Astrocyte (in vitro differentiated cells and primary cell): ENCODE data around the gene TOPORS. TPM values are rescaled to one million over a fixed set of nuclear protein-coding genes. Genes with fewer than 3 reads are reported as not detected.

ENCODE experiments used
- DNase-seq: peaks from one replicate; pipeline ENCODE4 v3.0.0-alpha.2; 2010; ENCODE audit warnings: low read depth
- FAIRE-seq: peaks from 2 replicates; lab custom pipeline; 2011; peaks lifted over from hg19 to GRCh38; lab: Jason Lieb, UNC
- H2AFZ ChIP-seq: 2 replicates; pipeline ENCODE4 v1.6.0; 2012; ENCODE audit warnings: low read depth, low read length, inconsistent platforms
- H3K27ac ChIP-seq: 2 replicates; pipeline ENCODE4 v1.5.1; 2011; ENCODE audit warnings: low read depth, low read length, inconsistent platforms
- H3K27me3 ChIP-seq: 2 replicates; pipeline ENCODE4 v1.6.0; 2011; ENCODE audit warnings: low read length, inconsistent platforms; ENCODE audit not compliant: insufficient read depth
- H3K36me3 ChIP-seq: 2 replicates; pipeline ENCODE4 v1.5.1; 2011; ENCODE audit warnings: low read length, inconsistent platforms; ENCODE audit not compliant: insufficient read depth
- H3K4me1 ChIP-seq: 2 replicates; pipeline ENCODE4 v1.5.1; 2011; ENCODE audit warnings: low read length, inconsistent platforms; ENCODE audit not compliant: insufficient read depth
- H3K4me2 ChIP-seq: 2 replicates; pipeline ENCODE4 v1.6.0; 2012; ENCODE audit warnings: low read length, inconsistent platforms
- H3K4me3 ChIP-seq: 2 replicates; pipeline ENCODE4 v1.5.1; 2011; ENCODE audit warnings: low read depth, mild to moderate bottlenecking, low read length, inconsistent platforms; ENCODE audit not compliant: insufficient read depth
- H3K79me2 ChIP-seq: 2 replicates; pipeline ENCODE4 v1.6.0; 2012; ENCODE audit warnings: mild to moderate bottlenecking, low read length, inconsistent platforms; ENCODE audit not compliant: insufficient read depth
- H3K9ac ChIP-seq: 2 replicates; pipeline ENCODE4 v1.6.0; 2012; ENCODE audit warnings: mild to moderate bottlenecking, low read length, inconsistent platforms
- H3K9me3 ChIP-seq: 2 replicates; pipeline ENCODE4 v1.5.1; 2012; ENCODE audit warnings: low read depth, mild to moderate bottlenecking, low read length, inconsistent platforms; ENCODE audit not compliant: insufficient read depth
- H4K20me1 ChIP-seq: 2 replicates; pipeline ENCODE4 v1.6.0; 2012; ENCODE audit warnings: low read length, inconsistent platforms; ENCODE audit not compliant: insufficient read depth
- H3K27ac Mint-ChIP-seq: one replicate; pipeline ENCODE4 v1.8.0; 2021; ENCODE audit warnings: mild to moderate bottlenecking, mixed read lengths; ENCODE audit not compliant: unreplicated experiment
- H3K27me3 Mint-ChIP-seq: one replicate; pipeline ENCODE4 v1.8.0; 2021; ENCODE audit warnings: low read depth, mixed read lengths; ENCODE audit not compliant: unreplicated experiment
- H3K36me3 Mint-ChIP-seq: one replicate; pipeline ENCODE4 v1.8.0; 2021; ENCODE audit warnings: low read depth, mixed read lengths; ENCODE audit not compliant: unreplicated experiment
- H3K4me1 Mint-ChIP-seq: one replicate; pipeline ENCODE4 v1.8.0; 2021; ENCODE audit warnings: low read depth, mixed read lengths; ENCODE audit not compliant: unreplicated experiment
- H3K4me3 Mint-ChIP-seq: one replicate; pipeline ENCODE4 v1.8.0; 2021; ENCODE audit warnings: mild to moderate bottlenecking, moderate library complexity, mixed read lengths; ENCODE audit not compliant: unreplicated experiment
- H3K9me3 Mint-ChIP-seq: one replicate; pipeline ENCODE4 v1.8.0; 2021; ENCODE audit warnings: mild to moderate bottlenecking, mixed read lengths; ENCODE audit not compliant: unreplicated experiment
- CTCF ChIP-seq: IDR thresholded peaks from 2 replicates; pipeline ENCODE4 v1.5.1; 2011; ENCODE audit warnings: low read depth, mild to moderate bottlenecking, inconsistent platforms, low read length, moderate library complexity; ENCODE audit not compliant: insufficient read depth
- EZH2 ChIP-seq: IDR thresholded peaks from 2 replicates; pipeline ENCODE4 v1.6.1; 2012; ENCODE audit warnings: mild to moderate bottlenecking, low read length, inconsistent platforms; ENCODE audit not compliant: insufficient read depth
- total RNA-seq: library from RNA; stranded (reverse); gene quantifications from 2 replicates; pipeline ENCODE4 v1.2.1, GENCODE V29; 2021

Gene TOPORS
- total RNA-seq, 1 donor from 2014 or later, result 20.4 TPM

GRCh38 chr9:32565967-32566366 is 13.6 kb upstream of the TOPORS start:
- H3K36me3 Mint-ChIP-seq, result peaks cover 5% of the 10 kb centered on the region
- Histone ChIP-seq H3K27me3 (no peaks in the 10 kb centered on the region), H3K4me1 (no peaks in the 10 kb centered on the region), H3K4me3 (no peak overlapping the region), H3K9me3 (no peaks in the 10 kb centered on the region), H3K9ac (no peak overlapping the region), H3K79me2 (peaks cover 58% of the 10 kb centered on the region), H2AFZ (no peak overlapping the region), H4K20me1 (peaks cover 7% of the 10 kb centered on the region), H3K36me3 (peaks cover 2% of the 10 kb centered on the region), H3K4me2 (no peak overlapping the region), H3K27ac (no peak overlapping the region)
- no peak overlapping the region for H3K27ac Mint-ChIP-seq
- DNase-seq, result no peak
- H3K4me1 Mint-ChIP-seq, result no peaks in the 10 kb centered on the region
- no peak for FAIRE-seq
- H3K4me3 Mint-ChIP-seq, result no peak overlapping the region
- H3K27me3 Mint-ChIP-seq, result no peaks in the 10 kb centered on the region
- no peaks in the 10 kb centered on the region for H3K9me3 Mint-ChIP-seq
- TF ChIP-seq CTCF (no peak), EZH2 (no peak)

DNA sequence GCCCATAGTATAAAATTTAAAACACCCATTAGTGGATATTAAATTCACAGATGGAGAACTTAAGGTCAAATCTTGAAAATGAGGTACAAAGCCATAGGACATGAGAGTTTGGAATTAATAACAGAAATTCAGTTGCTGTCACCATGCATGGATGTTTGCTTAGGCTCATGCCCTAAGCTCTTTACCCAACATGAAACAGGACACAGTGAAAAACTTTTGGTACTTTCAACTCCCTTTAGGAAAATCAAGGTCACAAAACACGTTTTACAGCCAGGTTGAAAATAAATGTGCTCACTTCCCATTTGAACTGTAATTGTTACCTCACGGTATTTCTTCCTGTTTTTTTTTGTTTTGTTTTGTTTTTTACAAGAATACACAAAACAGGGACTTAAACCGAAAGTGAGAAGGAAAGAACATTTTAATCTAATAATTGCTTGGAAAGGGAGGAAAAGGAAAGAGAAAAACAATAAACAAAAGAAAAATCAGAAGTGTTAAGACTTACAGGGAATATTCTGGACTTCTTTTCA is 6.1 kb upstream of the TOPORS start:
- Histone ChIP-seq H3K36me3 (no peaks in the 10 kb centered on the region), H3K79me2 (peaks cover 40% of the 10 kb centered on the region), H3K9ac (no peak overlapping the region), H2AFZ (no peak overlapping the region), H3K27ac (no peak overlapping the region), H3K4me1 (no peaks in the 10 kb centered on the region), H3K9me3 (no peaks in the 10 kb centered on the region), H3K4me3 (no peak overlapping the region), H4K20me1 (peaks cover 11% of the 10 kb centered on the region), H3K27me3 (no peaks in the 10 kb centered on the region), H3K4me2 (no peak overlapping the region)
- peaks cover 3% of the 10 kb centered on the region for H3K4me1 Mint-ChIP-seq
- no peak overlapping the region for H3K27ac Mint-ChIP-seq
- peak; percentile 9 for FAIRE-seq
- DNase-seq, result no peak
- TF ChIP-seq EZH2, result no peak
- TF ChIP-seq CTCF, result no peak
- no peak overlapping the region for H3K4me3 Mint-ChIP-seq
- no peaks in the 10 kb centered on the region for H3K36me3 Mint-ChIP-seq
- H3K27me3 Mint-ChIP-seq, result no peaks in the 10 kb centered on the region
- H3K9me3 Mint-ChIP-seq, result no peaks in the 10 kb centered on the region

- Mint-ChIP-seq H3K9me3 (no peaks in the 10 kb centered on the region), H3K4me3 (no peak overlapping the region), H3K27ac (no peak overlapping the region), H3K36me3 (peaks cover 2% of the 10 kb centered on the region), H3K27me3 (no peaks in the 10 kb centered on the region), H3K4me1 (peaks cover 3% of the 10 kb centered on the region)
- H3K27me3 ChIP-seq, result no peaks in the 10 kb centered on the region
- no peak overlapping the region for H3K27ac ChIP-seq
- H2AFZ ChIP-seq, result no peak overlapping the region
- no peak overlapping the region for H3K9ac ChIP-seq
- no peak overlapping the region for H3K4me3 ChIP-seq
- no peak for TF ChIP-seq CTCF
- TF ChIP-seq EZH2, result no peak
- peaks cover 50% of the 10 kb centered on the region for H3K79me2 ChIP-seq
- H3K36me3 ChIP-seq, result no peaks in the 10 kb centered on the region
- FAIRE-seq (no peak), DNase-seq (no peak)
- H3K4me1 ChIP-seq, result peaks cover 5% of the 10 kb centered on the region
- no peak overlapping the region for H3K4me2 ChIP-seq
- no peaks in the 10 kb centered on the region for H3K9me3 ChIP-seq
- peaks cover 11% of the 10 kb centered on the region for H4K20me1 ChIP-seq
These were observed 2.2 kb upstream of the TOPORS start for GRCh38 chr9:32554591-32554990.
